Left colon (tissue), 2 donors: Measurements from ENCODE around the gene RALGPS1. TPM values are rescaled to one million over a fixed set of nuclear protein-coding genes. Genes with fewer than 3 reads are reported as not detected.

Experiments
- ATAC-seq: fragments of 200-7000 bp; cut with Tn5 transposase; one replicate; pipeline ENCODE4 v1.9.1; 2020; ENCODE audit warnings: mild to moderate bottlenecking, moderate library complexity
- DNase-seq, 2 donors: peaks; one replicate each; pipeline ENCODE4 v3.0.0-alpha.2; 2020
- intact Hi-C, 2 donors: fragments of 100-400 bp; cut with DNase I in 1 of 2; cut with micrococcal nuclease in 1 of 2; formaldehyde crosslinking; loops; one replicate each; pipeline versions ENCODE4 v1.11.2 to v1.14.0; 2022; cut with DNase I, micrococcal nuclease
- total RNA-seq, 2 donors: library from RNA; stranded (reverse); fragmentation: NEBNext Ultra II Directional; extraction: Animal tissue kit (Norgen Biotek cat#: 25700); gene quantifications; one replicate each; pipeline ENCODE4 v1.2.1, GENCODE V29; 2021
- donor health status: DM: no; HTN: no; CAD: no.
- donor health status: DM: yes; HTN: yes; CAD: no.

Gene RALGPS1
- total RNA-seq, 2 donors from 2014 or later = 32.7 to 46.5 TPM

DNA sequence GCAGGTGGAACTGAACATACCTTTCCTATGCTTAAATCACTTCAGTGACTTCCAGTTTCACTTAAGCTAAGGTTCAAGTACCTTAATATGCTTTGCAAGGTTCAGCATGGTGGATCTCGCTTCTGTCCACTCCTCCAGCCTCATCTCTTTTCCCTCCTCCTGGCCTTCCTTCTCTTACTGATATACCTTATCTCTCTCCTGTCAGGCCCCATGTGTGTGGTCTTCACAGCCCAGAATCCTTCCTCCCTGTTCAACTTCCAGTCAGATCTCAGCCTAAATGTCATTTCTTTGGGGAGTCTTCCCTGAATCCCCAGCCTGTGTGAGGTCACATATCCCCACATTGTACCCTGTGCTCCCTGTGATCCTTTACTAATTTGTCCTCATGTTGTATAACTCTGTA lies 120.1 kb downstream of the RALGPS1 start:
- intact Hi-C loops = no loop called here
- DNase-seq (no peak), ATAC-seq (no peak)

DNA sequence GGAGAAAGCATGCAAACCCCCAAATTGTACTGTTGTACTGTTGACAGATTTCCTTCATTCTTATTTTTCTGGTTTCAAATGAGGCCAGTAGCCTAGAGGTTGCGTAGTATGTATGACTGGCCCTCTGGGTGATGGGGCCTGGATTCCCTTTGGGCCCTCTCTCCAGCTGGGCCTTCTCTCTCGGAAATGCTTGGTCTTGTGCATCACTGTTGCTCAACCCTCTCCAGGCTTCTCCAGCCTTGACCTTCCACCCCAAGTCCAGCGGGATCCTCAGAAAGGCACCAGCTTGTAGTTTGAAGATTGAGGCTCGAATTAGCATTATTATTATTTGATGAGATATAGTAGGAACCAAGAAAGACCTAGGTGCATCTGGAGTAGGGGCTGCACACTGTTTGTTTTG lies 120.8 kb downstream of the RALGPS1 start:
- intact Hi-C loops = no loop called here
- DNase-seq (no peak), ATAC-seq (no peak)

GRCh38 chr9:127035948-127036347 lies 121.4 kb downstream of the RALGPS1 start:
- ATAC-seq (no peak), DNase-seq (no peak)
- intact Hi-C loops = no loop called here

GRCh38 chr9:127036437-127036836 lies 121.9 kb downstream of the RALGPS1 start:
- no peak for DNase-seq
- ATAC-seq = no peak
- intact Hi-C loops = no loop called here

GRCh38 chr9:127038531-127038930 lies 123.9 kb downstream of the RALGPS1 start:
- ATAC-seq = no peak
- DNase-seq = no peak
- intact Hi-C loops = no loop called here

GRCh38 chr9:127039492-127039891 lies 124.9 kb downstream of the RALGPS1 start:
- intact Hi-C loops = no loop called here
- ATAC-seq = no peak
- DNase-seq = no peak

- ATAC-seq (no peak), DNase-seq (no peak)
- intact Hi-C loops = no loop called here
Observed at GRCh38 chr9:127045148-127045547, 130.6 kb downstream of the RALGPS1 start.

DNA sequence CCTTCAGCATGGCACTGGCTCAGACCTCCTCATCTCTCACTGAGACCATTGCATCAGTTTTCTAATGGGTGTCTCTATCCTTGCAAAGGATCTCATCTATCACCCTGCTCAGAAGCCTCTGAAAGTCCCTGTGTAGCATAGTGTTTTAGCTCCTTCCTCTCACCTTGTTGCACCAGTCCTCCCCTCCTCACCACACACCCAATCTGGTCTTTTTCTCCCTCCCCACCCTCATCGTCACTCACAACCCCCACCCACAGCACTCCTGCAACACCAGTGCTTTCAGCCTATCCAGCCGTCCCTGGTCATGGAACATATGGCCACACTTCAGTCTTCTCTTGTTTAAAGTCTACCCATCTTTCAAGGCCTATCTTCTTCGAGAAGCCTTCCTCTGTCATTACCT lies 133.4 kb downstream of the RALGPS1 start:
- intact Hi-C loops = no loop called here
- no peak for DNase-seq
- ATAC-seq = no peak

GRCh38 chr9:127049044-127049443 lies 134.5 kb downstream of the RALGPS1 start:
- ATAC-seq (peak; percentile 56), DNase-seq (peak in 1 of 2 donors; percentile 36)
- intact Hi-C loops = no loop called here

- intact Hi-C loops = no loop called here
- DNase-seq (no peak), ATAC-seq (no peak)
Observed at GRCh38 chr9:127049581-127049980, 135.0 kb downstream of the RALGPS1 start.

GRCh38 chr9:127050152-127050551 lies 135.6 kb downstream of the RALGPS1 start:
- intact Hi-C loops = no loop called here
- no peak for DNase-seq
- ATAC-seq = no peak

DNA sequence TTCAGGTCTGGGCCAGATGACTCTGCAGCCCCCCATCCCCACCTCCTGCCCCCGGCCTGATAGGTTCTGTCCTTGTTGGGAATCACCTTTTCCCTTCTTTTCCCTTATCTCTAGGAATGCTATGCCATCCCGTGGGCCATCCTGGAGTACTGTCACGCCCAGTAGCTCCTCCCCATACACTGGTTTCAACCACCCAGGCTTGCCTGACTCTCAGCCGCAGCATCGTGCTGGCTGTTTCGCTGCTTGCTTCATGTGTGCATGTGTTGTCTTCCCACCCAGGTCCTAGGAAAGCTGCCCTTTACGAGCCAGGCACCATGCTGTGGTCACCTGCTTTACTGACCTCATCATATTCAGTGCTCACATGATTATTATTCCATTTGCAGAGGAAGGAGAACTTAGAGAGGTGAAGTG lies 136.0 kb downstream of the RALGPS1 start:
- intact Hi-C loops = no loop called here
- DNase-seq (no peak), ATAC-seq (no peak)

DNA sequence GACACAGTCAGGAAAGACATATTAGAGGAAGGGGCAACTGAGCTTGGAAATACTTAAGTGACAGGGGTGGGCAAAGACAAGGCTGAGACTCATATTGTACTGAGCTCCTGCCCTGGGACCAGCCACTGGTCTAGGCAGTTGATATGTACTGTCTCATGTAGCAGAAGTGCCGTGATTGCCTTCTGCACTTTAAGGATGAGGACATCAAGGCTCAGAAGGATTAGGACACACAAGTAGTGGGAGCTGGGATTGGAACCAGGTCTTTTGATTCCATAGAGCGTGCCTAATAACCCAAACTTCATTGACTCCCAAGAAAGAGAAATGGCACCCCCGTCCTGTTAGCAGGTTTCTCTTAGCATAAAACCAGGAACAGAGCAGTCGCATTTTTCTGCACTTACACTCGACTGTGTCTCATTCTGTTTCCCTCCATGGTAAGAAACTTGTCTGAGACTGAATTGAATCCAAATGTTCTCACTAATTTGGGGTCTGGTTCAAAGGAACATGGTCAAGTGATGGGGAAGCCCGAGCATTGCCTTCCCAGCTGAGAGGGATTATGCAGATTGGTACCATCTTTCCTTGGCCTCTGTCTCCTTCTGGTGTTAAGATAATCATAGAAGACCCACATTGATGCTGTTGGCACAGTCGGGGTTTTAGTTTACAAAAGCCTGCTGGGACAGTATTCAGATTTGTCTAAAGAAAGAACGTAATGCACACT lies 137.5 kb downstream of the RALGPS1 start:
- intact Hi-C loops = no loop called here
- ATAC-seq = no peak
- no peak for DNase-seq

- intact Hi-C loops = no loop called here
- DNase-seq (no peak), ATAC-seq (no peak)
Observed at GRCh38 chr9:127053057-127053821, 138.7 kb downstream of the RALGPS1 start.

- DNase-seq (no peak), ATAC-seq (no peak)
- intact Hi-C loops = no loop called here
Observed at GRCh38 chr9:127053960-127054359, 139.4 kb downstream of the RALGPS1 start.

DNA sequence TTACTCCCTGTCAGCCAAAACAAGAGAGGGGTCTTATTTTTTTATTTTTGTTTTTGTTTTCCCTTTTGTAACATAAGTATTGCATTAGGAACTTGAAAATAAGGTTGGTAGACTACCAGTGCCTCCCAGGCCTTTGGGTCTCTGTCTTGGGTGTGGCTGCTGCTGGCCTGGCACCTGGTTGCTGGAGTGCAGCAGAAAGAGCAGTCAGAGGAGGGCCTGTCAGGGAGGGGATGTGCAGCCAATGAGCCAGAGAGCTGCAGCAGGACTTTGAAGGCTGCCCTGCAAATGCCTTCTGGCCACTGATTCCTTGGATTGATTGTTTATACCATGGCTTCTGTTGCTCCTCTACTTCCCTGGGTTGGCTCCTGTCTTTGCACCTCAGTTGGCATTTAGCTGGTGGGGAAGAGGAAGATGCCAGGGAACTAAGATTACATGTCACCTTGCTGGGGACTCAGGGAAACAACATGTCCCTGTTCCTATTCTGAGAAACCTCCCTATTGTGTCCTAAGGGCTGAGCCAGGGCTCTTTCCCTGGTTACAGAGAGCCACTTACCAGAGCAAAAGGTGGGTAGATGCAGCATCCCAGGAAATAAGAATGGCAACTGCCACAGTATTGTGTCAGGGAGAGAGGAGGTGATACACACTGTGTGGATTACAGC lies 141.3 kb downstream of the RALGPS1 start:
- DNase-seq (no peak), ATAC-seq (no peak)
- intact Hi-C loops = no loop called here

- ATAC-seq = no peak
- no peak for DNase-seq
- intact Hi-C loops = no loop called here
Observed at GRCh38 chr9:127056446-127056845, 141.9 kb downstream of the RALGPS1 start.

GRCh38 chr9:127058011-127058644 lies 143.5 kb downstream of the RALGPS1 start:
- ATAC-seq (no peak), DNase-seq (no peak)
- intact Hi-C loops = no loop called here

DNA sequence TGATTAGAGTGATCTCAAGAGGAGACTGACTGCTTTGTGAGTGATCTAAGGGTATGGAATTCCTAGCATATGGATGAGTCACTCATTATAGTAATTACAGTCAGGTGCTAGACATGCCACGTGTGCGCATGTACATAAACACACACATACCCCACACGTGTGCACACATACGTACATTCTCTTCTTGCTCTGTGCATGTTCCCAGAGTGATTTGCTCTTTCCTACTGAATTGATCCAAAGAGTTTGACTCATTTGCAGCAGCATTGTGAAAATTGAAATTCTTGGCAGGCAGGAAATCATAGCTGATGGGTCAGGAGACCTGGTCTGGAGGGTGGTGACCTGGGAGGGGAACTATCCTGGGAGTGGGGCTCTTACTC lies 144.1 kb downstream of the RALGPS1 start:
- ATAC-seq (no peak), DNase-seq (no peak)
- intact Hi-C loops = no loop called here

DNA sequence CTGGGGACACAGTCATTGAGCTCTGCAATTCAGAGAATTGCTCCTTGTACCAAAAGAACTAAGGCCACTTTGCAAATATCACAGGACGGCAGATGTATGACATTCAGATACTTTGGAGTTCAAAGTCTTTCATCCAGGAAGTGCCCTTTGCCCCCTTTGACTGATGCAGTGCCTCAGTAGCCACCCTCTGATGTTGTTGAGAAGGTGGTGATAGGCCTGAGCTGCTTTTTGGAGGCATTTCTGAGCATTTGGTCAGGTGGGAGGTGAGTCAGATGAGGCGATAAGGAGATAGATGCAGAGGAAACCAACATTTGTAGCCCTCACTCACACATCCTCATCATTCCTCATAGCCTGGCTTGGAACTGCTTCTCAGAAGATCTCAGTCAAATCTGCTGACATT lies 144.4 kb downstream of the RALGPS1 start:
- ATAC-seq = no peak
- no peak for DNase-seq
- intact Hi-C loops = no loop called here
